SK-N-SH (cell line): ENCODE results near the gene PILRB. TPM values are rescaled to one million over a fixed set of nuclear protein-coding genes. Genes with fewer than 3 reads are reported as not detected.

Experiments used
- CTCF ChIA-PET: fragments of 300-600, 350-600 bp; formaldehyde crosslinking; extraction: SDS; loops from one replicate; lab custom pipeline; 2021; lab: Yijun Ruan, JAX
- POLR2A ChIA-PET: fragments of 350-600 bp; sonication (Branson Sonifier 250); formaldehyde crosslinking; extraction: SDS; loops from one replicate; lab custom pipeline; 2020; ENCODE audit warnings: antibody characterized with exemption, inconsistent platforms; lab: Yijun Ruan, JAX
- DNase-seq: peaks from one replicate; pipeline ENCODE4 v3.0.0; 2012
- H2AFZ ChIP-seq: fragments of 200-600 bp; sonication (generic); 2 replicates; pipeline ENCODE4 v1.8.1; 2016; ENCODE audit warnings: antibody characterized with exemption, mild to moderate bottlenecking, low read depth
- H3F3A ChIP-seq: fragments of 200-600 bp; sonication (generic); replicated peaks from 2 replicates; pipeline ENCODE3; 2016; ENCODE audit warnings: antibody characterized with exemption, mild to moderate bottlenecking; ENCODE audit not compliant: insufficient read depth
- H3K27ac ChIP-seq, 2 experiments: fragments of 200-500 bp in 1 of 2; fragments of 200-600 bp in 1 of 2; sonication (Bioruptor generic) in 1 of 2; sonication (generic), shearing (Covaris generic) in 1 of 2; 2 replicates each; pipeline versions ENCODE4 v1.5.1 to v1.6.1; 2014 to 2016; ENCODE audit warnings: low read depth in 2 of 2, inconsistent platforms in 1 of 2, low read length in 1 of 2, mild to moderate bottlenecking in 1 of 2, mixed read lengths in 1 of 2
- H3K27me3 ChIP-seq: fragments of 200-600 bp; sonication (generic), shearing (Covaris generic); 2 replicates; pipeline ENCODE4 v1.6.1; 2016; ENCODE audit warnings: mixed run types; ENCODE audit not compliant: insufficient read depth
- H3K36me3 ChIP-seq, 2 experiments: fragments of 200-500 bp in 1 of 2; fragments of 200-600 bp in 1 of 2; sonication (Bioruptor generic) in 1 of 2; sonication (generic) in 1 of 2; replicated peaks in 1 of 2; 2 replicates each; pipeline versions ENCODE3 to v1.5.1; 2014 to 2016; ENCODE audit warnings: low read length in 1 of 2, mild to moderate bottlenecking in 1 of 2; ENCODE audit not compliant: insufficient read depth in 2 of 2, control insufficient read depth in 1 of 2
- H3K4me1 ChIP-seq, 2 experiments: fragments of 200-500 bp in 1 of 2; fragments of 200-600 bp in 1 of 2; sonication (Bioruptor generic) in 1 of 2; sonication (generic), shearing (Covaris generic) in 1 of 2; 2 replicates each; pipeline versions ENCODE4 v1.5.1 to v1.6.1; 2014 to 2016; ENCODE audit warnings: low read depth in 1 of 2, low read length in 1 of 2, mixed run types in 1 of 2; ENCODE audit not compliant: insufficient read depth in 2 of 2, control insufficient read depth in 1 of 2
- H3K4me2 ChIP-seq: fragments of 200-600 bp; sonication (generic), shearing (Covaris generic); 2 replicates; pipeline ENCODE4 v1.6.1; 2017; ENCODE audit warnings: mixed run types
- H3K4me3 ChIP-seq, 2 experiments: fragments of 200-500 bp in 1 of 2; fragments of 200-600 bp in 1 of 2; sonication (Bioruptor generic) in 1 of 2; sonication (generic), shearing (Covaris generic) in 1 of 2; 2 replicates each; pipeline versions ENCODE4 v1.5.1 to v1.8.1; 2014 to 2016; ENCODE audit warnings: low read depth in 2 of 2, inconsistent platforms in 1 of 2, low read length in 1 of 2, mild to moderate bottlenecking in 1 of 2, mixed read lengths in 1 of 2, moderate library complexity in 1 of 2
- H3K79me2 ChIP-seq: fragments of 200-600 bp; sonication (generic); 2 replicates; pipeline ENCODE4 v1.8.1; 2017; ENCODE audit warnings: mild to moderate bottlenecking; ENCODE audit not compliant: insufficient read depth
- H3K9ac ChIP-seq: fragments of 200-600 bp; sonication (generic); 2 replicates; pipeline ENCODE4 v1.6.1; 2017; ENCODE audit warnings: mixed run types
- H3K9me2 ChIP-seq: fragments of 200-600 bp; sonication (generic); 2 replicates; pipeline ENCODE4 v1.6.1; 2017; ENCODE audit warnings: mixed run types
- H3K9me3 ChIP-seq: fragments of 200-600 bp; sonication (generic); 2 replicates; pipeline ENCODE4 v1.6.1; 2017; ENCODE audit warnings: mixed run types, mild to moderate bottlenecking, moderate library complexity
- H4K20me1 ChIP-seq: fragments of 200-600 bp; sonication (generic); 2 replicates; pipeline ENCODE4 v1.6.1; 2017; ENCODE audit warnings: mild to moderate bottlenecking, mixed run types; ENCODE audit not compliant: insufficient read depth
- ELF1 ChIP-seq: IDR thresholded peaks from 2 replicates; pipeline ENCODE4 v1.4.0; 2012
- FOSL2 ChIP-seq: IDR thresholded peaks from 2 replicates; pipeline ENCODE4 v1.4.0; 2012; ENCODE audit warnings: low read depth, mild to moderate bottlenecking, moderate library complexity, borderline replicate concordance
- FOXM1 ChIP-seq: IDR thresholded peaks from 2 replicates; pipeline ENCODE4 v1.4.0; 2012; ENCODE audit warnings: low read depth, mild to moderate bottlenecking
- GATA2 ChIP-seq: sonication (generic); formaldehyde crosslinking; IDR thresholded peaks from 2 replicates; pipeline ENCODE4 v1.5.0; 2020; ENCODE audit warnings: mild to moderate bottlenecking, missing genetic modification reagents
- JUND ChIP-seq: IDR thresholded peaks from 2 replicates; pipeline ENCODE4 v1.4.0; 2012
- MEF2A ChIP-seq: IDR thresholded peaks from 2 replicates; pipeline ENCODE4 v1.4.0; 2012; ENCODE audit warnings: low read depth, borderline replicate concordance
- NRF1 ChIP-seq: IDR thresholded peaks from 2 replicates; pipeline ENCODE4 v1.6.1; 2012; ENCODE audit warnings: low read depth, mild to moderate bottlenecking, low read length
- SIN3A ChIP-seq: IDR thresholded peaks from 2 replicates; pipeline ENCODE4 v1.6.1; 2012; ENCODE audit warnings: low read depth, mild to moderate bottlenecking, low read length, moderate library complexity, borderline replicate concordance
- SMC3 ChIP-seq: IDR thresholded peaks from 2 replicates; pipeline ENCODE4 v1.6.1; 2012; ENCODE audit warnings: low read depth, low read length, improper control_type of control experiment
- TAF1 ChIP-seq: IDR thresholded peaks from 2 replicates; pipeline ENCODE4 v1.6.1; 2012; ENCODE audit warnings: low read depth, mild to moderate bottlenecking, low read length, moderate library complexity, borderline replicate concordance
- TCF12 ChIP-seq: IDR thresholded peaks from 2 replicates; pipeline ENCODE4 v1.4.0; 2012
- WGBS: methylation state at CpG from one replicate; pipeline ENCODE4 v1.1.6; 2017; ENCODE audit warnings: low lambda C conversion rate; 5-methylcytosine and 5-hydroxymethylcytosine counted together
- polyA plus RNA-seq, 3 experiments: library from polyadenylated mRNA; depleted of rRNA; stranded (reverse); fragments of >200 nt; gene quantifications; 2 replicates each; pipeline ENCODE4 v1.2.3, GENCODE V29; 2012
- TF ChIP-seq, protein P1 (sequence below): IDR thresholded peaks from 2 replicates; pipeline ENCODE4 v1.4.0; 2012; ENCODE audit warnings: low read depth, borderline replicate concordance
- TF ChIP-seq, protein P2 (sequence below): fragments of 150-350 bp; IDR thresholded peaks from 2 replicates; pipeline ENCODE4 v1.6.1; 2016; ENCODE audit warnings: mild to moderate bottlenecking, low read depth, low read length

Gene PILRB
- polyA plus RNA-seq, 1 of the 3 experiments (the other 2 are of a cell fraction) = 55.4 TPM

DNA sequence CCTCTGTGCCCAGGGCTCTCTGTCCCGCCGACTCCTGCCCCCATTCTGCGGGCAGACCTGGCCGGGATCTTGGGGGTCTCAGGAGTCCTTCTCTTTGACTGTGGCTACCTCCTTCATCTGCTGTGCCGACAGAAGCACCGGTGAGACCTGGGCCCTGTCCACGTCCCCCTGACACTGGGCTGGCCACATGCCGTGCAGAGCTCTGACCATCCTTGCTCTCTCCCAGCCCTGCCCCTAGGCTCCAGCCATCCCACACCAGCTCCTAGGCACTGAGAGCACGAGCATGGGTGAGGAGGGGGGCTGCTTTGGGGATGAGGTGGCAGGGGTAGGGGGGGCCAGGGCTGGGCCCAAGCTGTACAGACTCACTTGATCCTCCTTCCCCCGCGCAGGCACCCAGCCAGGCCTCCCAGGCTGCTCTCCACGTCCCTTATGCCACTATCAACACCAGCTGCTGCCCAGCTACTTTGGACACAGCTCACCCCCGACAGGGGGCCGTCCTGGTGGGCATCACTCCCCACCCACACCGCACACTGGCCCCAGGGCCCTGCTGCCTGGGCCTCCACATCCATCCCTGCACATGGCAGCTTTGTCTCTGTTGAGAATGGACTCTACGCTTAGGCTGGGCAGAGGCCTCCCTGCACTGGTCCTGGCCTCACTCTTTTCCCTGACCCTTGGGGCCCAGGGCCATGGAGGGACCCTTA, 4.8 kb upstream of the PILRB start:
- no peak overlapping the region for H3K4me3 ChIP-seq
- no peaks in the 10 kb centered on the region for H3K9me2 ChIP-seq
- DNase-seq = no peak
- no peak overlapping the region for H3K9ac ChIP-seq
- no peaks in the 10 kb centered on the region for H3K27me3 ChIP-seq
- no peak overlapping the region for H2AFZ ChIP-seq
- no peak overlapping the region for H3K4me2 ChIP-seq
- H3K79me2 ChIP-seq = peaks cover under 1% of the 10 kb centered on the region; the same call in 1 of the 2 replicates
- POLR2A ChIA-PET = no interaction called here
- H3K36me3 ChIP-seq = peaks cover 50 to 72% of the 10 kb centered on the region in 2 experiments
- no peaks in the 10 kb centered on the region for H4K20me1 ChIP-seq
- no peaks in the 10 kb centered on the region for H3K4me1 ChIP-seq
- WGBS = 94% methylated on average over 11 of the region's 16 CpGs
- no peak for TF ChIP-seq MEF2A
- no peak for TF ChIP-seq JUND
- TF ChIP-seq, protein P1, sequence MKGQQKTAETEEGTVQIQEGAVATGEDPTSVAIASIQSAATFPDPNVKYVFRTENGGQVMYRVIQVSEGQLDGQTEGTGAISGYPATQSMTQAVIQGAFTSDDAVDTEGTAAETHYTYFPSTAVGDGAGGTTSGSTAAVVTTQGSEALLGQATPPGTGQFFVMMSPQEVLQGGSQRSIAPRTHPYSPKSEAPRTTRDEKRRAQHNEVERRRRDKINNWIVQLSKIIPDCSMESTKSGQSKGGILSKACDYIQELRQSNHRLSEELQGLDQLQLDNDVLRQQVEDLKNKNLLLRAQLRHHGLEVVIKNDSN = no peak
- TF ChIP-seq, protein P2, sequence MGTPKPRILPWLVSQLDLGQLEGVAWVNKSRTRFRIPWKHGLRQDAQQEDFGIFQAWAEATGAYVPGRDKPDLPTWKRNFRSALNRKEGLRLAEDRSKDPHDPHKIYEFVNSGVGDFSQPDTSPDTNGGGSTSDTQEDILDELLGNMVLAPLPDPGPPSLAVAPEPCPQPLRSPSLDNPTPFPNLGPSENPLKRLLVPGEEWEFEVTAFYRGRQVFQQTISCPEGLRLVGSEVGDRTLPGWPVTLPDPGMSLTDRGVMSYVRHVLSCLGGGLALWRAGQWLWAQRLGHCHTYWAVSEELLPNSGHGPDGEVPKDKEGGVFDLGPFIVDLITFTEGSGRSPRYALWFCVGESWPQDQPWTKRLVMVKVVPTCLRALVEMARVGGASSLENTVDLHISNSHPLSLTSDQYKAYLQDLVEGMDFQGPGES = no peak
- no peak for TF ChIP-seq GATA2 (CRISPR knock-in tag)
- TF ChIP-seq ELF1 = no peak
- no peak for TF ChIP-seq NRF1
- TF ChIP-seq TCF12 = no peak
- no peak for TF ChIP-seq SMC3
- TF ChIP-seq FOSL2 = no peak
- no peak for TF ChIP-seq TAF1
- H3K27ac ChIP-seq = no peak overlapping the region
- CTCF ChIA-PET = interaction anchor here (1.6 kb wide), 1 partner anchor 54 kb away, joined by 6 read pairs; no protein-coding TSS in a partner anchor
- H3F3A ChIP-seq = peaks cover 3% of the 10 kb centered on the region
- H3K9me3 ChIP-seq = no peaks in the 10 kb centered on the region

DNA sequence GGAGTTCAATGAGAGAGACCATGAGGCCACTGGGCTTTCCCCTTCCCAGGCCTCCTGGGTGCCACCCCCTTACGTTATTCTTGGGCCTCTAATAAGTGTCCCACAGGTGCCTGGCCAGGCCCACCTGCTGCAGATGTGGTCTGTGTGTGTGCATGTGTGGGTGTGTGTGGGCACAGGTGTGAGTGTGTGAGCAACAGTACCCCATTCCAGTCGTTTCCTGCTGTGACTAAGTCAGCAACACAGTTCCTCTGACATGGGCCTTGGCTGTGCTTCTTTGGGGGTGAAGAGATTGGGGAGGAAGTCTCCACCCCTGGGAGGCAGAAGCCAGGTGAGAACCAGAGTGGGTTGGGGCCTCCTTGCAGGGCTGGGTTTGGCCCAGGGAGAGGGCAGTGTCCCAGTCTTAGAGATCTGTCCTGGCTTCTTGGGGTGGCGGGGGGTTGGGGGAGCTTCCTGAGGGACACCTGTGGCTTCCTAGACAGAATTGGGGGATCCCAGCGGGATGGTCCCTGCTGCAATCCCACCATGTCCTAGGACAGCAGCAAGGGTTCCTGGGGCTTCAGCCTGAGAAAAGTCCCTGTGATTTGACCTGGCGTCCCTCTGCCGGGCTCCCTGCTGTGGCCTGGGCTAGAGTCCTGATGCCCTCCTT, 4.1 kb upstream of the PILRB start:
- Histone ChIP-seq H3K9ac (no peak overlapping the region), H3K79me2 (no peaks in the 10 kb centered on the region; the same call in 1 of the 2 replicates), H3K36me3 (peaks cover 46 to 74% of the 10 kb centered on the region in 2 experiments), H3K27ac (no peak overlapping the region), H2AFZ (no peak overlapping the region), H3K4me2 (no peak overlapping the region), H3K27me3 (no peaks in the 10 kb centered on the region), H3K9me2 (no peaks in the 10 kb centered on the region), H3K4me3 (no peak overlapping the region), H3K9me3 (no peaks in the 10 kb centered on the region), H3F3A (peaks cover 3% of the 10 kb centered on the region), H4K20me1 (no peaks in the 10 kb centered on the region), H3K4me1 (no peaks in the 10 kb centered on the region)
- TF ChIP-seq NRF1 (no peak), SIN3A (no peak), FOXM1 (no peak)
- ChIA-PET POLR2A (no interaction called here), CTCF (interaction anchor here (0.9 to 1.6 kb wide), 2 partner anchors 8 to 54 kb away, joined by 4 to 6 read pairs; no protein-coding TSS in a partner anchor)
- no peak for DNase-seq
- 89% methylated on average over 4 of the region's 6 CpGs for WGBS
